Measurements from ENCODE around the gene THAP4.

The THAP4 gene

DNA sequence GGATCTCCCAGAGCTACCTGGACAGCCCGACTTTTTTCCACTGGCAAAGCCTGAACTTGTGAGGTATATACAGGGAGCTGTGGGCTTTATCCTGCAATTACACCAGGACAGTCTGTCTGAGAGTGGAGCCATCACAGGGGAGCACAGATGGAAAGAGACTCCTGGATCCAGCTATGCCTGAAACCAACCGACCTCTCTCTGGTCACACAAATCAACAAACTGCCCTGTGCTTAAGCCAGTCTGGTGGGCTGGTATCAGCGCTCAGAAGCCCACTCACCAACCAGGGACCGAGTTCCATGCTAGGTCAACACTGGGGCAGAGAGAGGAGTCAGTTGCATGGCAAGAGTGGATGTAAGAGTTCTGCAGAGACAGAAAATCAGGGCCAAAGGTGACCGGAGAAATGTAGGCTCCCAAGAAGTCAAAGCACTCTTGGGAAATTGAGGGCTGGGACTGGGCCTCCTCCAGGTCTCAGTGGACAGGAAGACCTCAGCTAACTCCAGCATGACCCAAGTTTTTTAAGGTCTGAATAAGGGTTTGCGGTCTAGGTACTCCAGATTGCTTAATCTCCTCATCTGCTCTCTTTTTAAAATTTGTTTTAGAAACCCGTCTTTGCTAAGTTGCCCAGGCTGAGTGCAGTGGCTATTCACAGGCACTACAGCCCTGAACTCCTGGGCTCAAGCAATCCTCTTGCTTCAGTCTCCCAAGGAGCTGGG, 82.2 kb downstream of the THAP4 start:
- no peak overlapping the region for H3K27ac Mint-ChIP-seq
- no peak overlapping the region for H3K4me3 Mint-ChIP-seq
- H3K4me1 Mint-ChIP-seq (ENCODE audit: low read depth) = peaks cover 9% of the 10 kb centered on the region
- no peaks in the 10 kb centered on the region for H3K36me3 Mint-ChIP-seq (ENCODE audit: low read depth)
- no peaks in the 10 kb centered on the region for H3K9me3 Mint-ChIP-seq
- H3K27me3 Mint-ChIP-seq (ENCODE audit: low read depth) = peaks cover 36% of the 10 kb centered on the region

DNA sequence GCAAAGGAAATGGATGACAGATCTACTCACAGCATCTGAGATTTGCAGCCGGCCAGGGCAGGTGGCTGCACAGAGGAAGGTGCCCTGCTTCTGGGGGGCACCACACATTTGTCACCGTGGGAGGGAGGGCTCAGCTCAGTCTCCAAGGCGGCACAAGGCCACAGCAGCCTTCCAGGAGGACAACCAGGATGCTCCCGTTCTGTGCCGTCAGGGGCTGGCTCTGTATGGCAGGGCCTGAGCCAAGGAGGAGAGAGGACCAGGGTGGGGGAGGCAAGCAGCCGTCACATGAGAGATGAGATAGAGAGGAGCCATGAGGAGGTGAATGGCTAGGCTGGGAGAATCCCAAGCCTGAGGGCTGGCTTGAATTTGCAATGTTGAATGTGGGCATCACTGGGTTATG, 83.0 kb downstream of the THAP4 start:
- H3K36me3 Mint-ChIP-seq (ENCODE audit: low read depth) = no peaks in the 10 kb centered on the region
- no peak overlapping the region for H3K4me3 Mint-ChIP-seq
- peaks cover 9% of the 10 kb centered on the region for H3K4me1 Mint-ChIP-seq (ENCODE audit: low read depth)
- no peaks in the 10 kb centered on the region for H3K9me3 Mint-ChIP-seq
- peaks cover 39% of the 10 kb centered on the region for H3K27me3 Mint-ChIP-seq (ENCODE audit: low read depth)
- no peak overlapping the region for H3K27ac Mint-ChIP-seq

DNA sequence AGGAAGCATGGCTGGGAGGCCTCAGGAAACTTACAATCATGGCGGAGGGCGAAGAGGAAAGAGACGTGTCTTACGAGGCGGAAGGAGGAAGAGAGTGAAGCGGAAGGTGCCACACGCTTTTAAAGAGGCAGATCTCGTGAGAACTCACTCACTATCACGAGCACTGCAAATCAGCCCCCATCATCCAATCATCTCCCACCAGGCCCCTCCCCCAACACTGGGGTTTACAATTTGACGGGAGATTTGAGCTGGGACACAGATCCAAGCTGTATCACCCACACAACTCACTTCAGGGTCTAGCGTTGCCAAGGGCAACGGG, 83.5 kb downstream of the THAP4 start:
- Mint-ChIP-seq H3K27ac (no peak overlapping the region), H3K27me3 (ENCODE audit: low read depth) (peaks cover 38% of the 10 kb centered on the region), H3K4me3 (no peak overlapping the region), H3K4me1 (ENCODE audit: low read depth) (peaks cover 9% of the 10 kb centered on the region), H3K9me3 (no peaks in the 10 kb centered on the region), H3K36me3 (ENCODE audit: low read depth) (no peaks in the 10 kb centered on the region)

DNA sequence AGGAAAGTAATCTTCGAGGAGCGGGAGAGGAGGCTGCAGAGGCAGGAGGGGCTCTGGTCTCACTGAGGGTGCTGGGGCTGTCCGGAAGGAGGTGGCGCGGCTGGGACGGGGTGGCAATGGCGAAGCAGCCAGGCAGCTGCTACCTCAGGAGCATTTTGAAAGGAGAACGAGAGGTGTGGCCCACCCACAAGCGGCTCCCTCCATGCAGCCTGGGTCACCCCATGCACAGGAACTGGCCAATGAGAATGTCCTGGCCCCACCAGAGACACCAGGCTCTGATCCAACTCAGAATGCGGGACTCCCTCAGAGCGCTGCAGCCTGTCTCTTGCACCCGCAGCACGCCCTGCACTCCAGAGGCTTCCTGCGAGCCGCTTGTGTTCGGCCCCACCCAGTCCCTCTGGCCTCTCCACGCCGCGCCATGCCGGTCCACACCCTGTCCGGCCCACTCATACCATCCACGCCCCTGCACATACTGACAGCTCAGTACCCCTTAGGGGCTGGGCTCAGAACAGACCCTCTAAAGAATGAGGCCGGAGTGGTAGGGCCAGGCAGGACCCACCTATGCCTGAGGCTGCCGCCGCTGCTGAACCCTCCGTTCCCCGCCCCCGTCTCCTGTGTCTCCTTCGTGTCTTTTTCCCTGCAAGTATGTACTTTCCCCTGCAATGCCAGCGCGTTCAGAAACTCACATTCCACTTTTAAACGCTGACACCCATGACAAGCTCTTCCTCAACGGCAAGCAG, 84.8 kb downstream of the THAP4 start:
- Mint-ChIP-seq H3K36me3 (ENCODE audit: low read depth) (no peaks in the 10 kb centered on the region), H3K4me3 (no peak overlapping the region), H3K4me1 (ENCODE audit: low read depth) (peaks cover 6% of the 10 kb centered on the region), H3K27ac (no peak overlapping the region), H3K9me3 (no peaks in the 10 kb centered on the region), H3K27me3 (ENCODE audit: low read depth) (peaks cover 25% of the 10 kb centered on the region)

DNA sequence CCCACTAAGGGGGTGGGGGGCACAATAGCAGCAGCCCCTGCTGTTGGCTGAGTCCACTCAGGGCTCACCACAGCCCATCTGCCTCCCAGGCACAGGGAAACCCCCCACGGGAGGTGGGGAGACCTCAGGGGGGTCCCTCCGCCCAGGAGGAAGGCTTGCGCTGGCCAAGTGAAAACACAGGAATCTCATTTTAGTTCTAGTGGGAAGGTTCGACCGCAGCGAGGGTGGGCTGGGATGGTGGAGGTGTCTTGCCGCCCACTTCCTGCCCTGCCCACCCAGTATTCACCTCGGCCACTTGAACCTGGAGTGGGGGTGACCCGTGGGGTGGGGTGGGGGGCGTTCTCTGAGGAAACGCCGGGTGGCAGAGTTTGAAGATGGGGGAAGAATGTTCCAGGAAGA, 85.4 kb downstream of the THAP4 start:
- peaks cover 19% of the 10 kb centered on the region for H3K27me3 Mint-ChIP-seq (ENCODE audit: low read depth)
- H3K9me3 Mint-ChIP-seq = no peaks in the 10 kb centered on the region
- no peaks in the 10 kb centered on the region for H3K36me3 Mint-ChIP-seq (ENCODE audit: low read depth)
- no peak overlapping the region for H3K27ac Mint-ChIP-seq
- peaks cover 6% of the 10 kb centered on the region for H3K4me1 Mint-ChIP-seq (ENCODE audit: low read depth)
- H3K4me3 Mint-ChIP-seq = no peak overlapping the region

DNA sequence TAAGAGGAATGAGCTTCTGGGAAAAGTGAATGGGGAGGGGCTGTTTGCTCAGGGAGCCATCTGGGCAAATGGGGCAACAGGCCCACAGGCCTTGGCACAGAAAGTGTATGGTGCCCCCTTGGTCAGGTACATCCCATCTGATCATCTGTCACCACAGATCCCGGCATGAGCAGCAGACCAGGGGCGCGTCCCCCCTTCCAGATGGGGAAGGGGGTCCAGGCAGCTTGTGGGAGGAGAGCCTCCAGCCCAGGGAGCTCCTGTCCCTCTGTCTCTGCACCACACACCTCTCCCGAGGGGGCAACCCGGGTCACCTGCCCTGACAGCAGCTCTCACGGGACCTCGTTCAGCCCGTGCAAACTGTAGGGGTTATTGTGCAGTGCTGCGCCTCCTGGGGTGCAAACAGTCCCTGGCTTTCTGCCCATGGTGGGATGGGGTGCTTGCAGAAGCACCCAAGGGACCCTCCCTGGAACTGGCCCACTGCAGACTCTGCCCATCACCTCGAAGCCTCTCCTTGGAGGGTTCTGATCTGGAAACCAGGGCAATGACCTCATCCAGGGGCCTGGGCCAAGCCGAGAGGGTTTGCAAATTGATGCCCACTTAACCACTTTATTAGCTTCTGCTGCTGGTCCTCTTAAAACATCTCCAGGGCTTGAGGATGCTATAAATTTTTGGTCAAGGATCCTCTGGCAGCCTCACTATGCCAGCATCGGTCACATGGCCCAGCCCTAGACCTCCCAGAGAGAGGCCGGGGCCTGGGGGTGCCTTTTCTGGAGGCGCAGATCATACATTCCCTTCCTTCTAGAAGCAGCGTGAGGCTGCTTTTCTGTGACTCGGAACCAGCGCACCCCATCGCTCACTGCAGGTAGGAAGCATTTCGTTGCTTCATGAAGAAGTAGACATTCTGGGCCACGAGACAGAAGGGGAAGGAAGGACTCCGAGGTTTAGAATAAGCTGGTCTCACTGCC, 86.1 kb downstream of the THAP4 start:
- no peak overlapping the region for H3K27ac Mint-ChIP-seq
- H3K4me3 Mint-ChIP-seq = no peak overlapping the region
- peaks cover 4% of the 10 kb centered on the region for H3K4me1 Mint-ChIP-seq (ENCODE audit: low read depth)
- H3K9me3 Mint-ChIP-seq = no peaks in the 10 kb centered on the region
- H3K36me3 Mint-ChIP-seq (ENCODE audit: low read depth) = no peaks in the 10 kb centered on the region
- peaks cover 14% of the 10 kb centered on the region for H3K27me3 Mint-ChIP-seq (ENCODE audit: low read depth)

DNA sequence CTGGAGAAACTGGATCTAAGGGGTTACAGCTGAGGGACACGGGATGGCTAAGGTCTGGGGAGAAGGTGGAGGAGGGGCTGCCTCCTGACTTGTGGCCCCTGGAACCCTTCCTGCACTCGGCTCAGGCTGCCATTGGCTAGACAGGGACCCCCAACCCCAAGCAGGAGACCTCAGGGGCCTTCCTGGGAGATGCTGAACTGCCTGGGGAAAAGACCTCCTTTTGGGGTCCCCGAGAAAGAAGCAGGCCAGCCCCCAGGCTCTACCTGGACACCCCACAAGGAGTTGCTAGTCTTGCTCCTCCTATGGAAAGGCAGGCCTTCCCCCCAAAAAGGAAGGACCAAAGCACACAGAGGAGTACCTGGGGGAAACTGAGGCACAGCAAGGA, 88.5 kb downstream of the THAP4 start:
- Mint-ChIP-seq H3K27me3 (ENCODE audit: low read depth) (peaks cover 10% of the 10 kb centered on the region), H3K4me3 (no peak overlapping the region), H3K27ac (no peak overlapping the region), H3K9me3 (no peaks in the 10 kb centered on the region), H3K4me1 (ENCODE audit: low read depth) (no peaks in the 10 kb centered on the region), H3K36me3 (ENCODE audit: low read depth) (no peaks in the 10 kb centered on the region)

DNA sequence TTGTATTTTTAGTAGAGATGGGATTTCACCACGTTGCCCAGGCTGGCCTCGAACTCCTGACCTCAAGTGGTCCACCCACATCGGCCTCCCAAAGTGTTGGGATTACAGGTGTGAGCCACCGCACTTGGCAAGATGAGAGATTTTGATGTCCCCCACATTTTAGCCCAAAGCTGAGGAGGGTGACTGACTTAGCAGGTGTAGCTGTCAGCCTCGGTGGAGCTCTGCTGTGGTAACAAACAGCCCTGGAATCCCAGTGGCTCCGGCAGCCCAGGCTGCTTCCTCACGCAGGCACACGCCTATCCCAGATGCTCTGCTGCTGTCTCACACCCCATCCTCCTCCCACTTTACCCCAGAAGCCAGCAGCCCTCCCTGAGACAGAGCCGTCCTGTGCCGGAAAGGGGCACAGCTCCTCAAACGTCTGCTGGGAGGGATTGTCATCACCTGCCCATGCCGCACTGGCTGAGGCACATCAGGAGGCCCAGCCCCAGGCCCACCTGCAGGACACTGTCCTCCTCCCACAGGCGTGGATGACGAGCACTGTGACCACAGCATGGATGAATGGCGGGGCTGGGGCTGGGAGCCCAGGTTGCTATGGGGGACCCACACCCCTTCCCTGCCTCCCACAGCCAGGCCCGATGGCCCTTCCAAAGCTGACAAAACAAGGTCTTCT, 89.0 kb downstream of the THAP4 start:
- H3K4me1 Mint-ChIP-seq (ENCODE audit: low read depth) = no peaks in the 10 kb centered on the region
- H3K4me3 Mint-ChIP-seq = no peak overlapping the region
- H3K27ac Mint-ChIP-seq = no peak overlapping the region
- H3K9me3 Mint-ChIP-seq = no peaks in the 10 kb centered on the region
- H3K36me3 Mint-ChIP-seq (ENCODE audit: low read depth) = no peaks in the 10 kb centered on the region
- peaks cover 15% of the 10 kb centered on the region for H3K27me3 Mint-ChIP-seq (ENCODE audit: low read depth)

DNA sequence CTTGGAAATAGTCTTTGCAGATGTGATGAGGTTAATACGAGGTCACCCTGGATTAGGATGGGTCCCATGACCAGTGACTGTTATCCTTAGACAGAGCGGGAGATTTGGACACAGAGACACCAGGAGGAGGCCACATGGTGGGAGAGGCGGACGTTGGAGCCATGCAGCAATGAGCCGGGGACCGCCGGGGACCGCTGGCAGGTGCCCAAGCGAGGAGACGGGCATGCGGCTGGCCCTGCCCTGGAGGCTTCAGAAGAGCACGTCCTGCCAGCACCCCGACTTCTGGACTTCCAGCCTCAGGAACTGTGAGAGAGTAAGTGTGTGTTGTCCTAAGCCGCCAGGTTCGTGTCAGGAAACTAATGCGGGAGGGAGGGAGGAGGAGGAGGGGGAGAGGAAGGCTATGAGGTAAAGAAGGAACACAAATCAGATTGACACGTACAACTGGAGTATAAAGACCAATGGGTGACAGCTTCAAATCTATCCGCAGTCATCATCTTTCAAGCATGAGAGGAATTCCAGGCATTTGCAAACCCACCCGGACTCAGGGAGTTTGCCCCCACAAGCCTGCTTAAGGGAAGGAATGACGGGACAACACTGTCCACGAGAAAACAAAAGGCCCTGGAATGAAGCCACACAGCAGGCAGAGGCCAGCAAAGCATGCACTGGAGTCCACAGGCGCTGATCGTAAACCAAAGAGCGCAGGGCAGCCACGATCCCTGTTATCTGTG, 90.0 kb downstream of the THAP4 start:
- Mint-ChIP-seq H3K4me1 (ENCODE audit: low read depth) (no peaks in the 10 kb centered on the region), H3K4me3 (no peak overlapping the region), H3K27me3 (ENCODE audit: low read depth) (peaks cover 24% of the 10 kb centered on the region), H3K9me3 (no peaks in the 10 kb centered on the region), H3K27ac (no peak overlapping the region), H3K36me3 (ENCODE audit: low read depth) (no peaks in the 10 kb centered on the region)

DNA sequence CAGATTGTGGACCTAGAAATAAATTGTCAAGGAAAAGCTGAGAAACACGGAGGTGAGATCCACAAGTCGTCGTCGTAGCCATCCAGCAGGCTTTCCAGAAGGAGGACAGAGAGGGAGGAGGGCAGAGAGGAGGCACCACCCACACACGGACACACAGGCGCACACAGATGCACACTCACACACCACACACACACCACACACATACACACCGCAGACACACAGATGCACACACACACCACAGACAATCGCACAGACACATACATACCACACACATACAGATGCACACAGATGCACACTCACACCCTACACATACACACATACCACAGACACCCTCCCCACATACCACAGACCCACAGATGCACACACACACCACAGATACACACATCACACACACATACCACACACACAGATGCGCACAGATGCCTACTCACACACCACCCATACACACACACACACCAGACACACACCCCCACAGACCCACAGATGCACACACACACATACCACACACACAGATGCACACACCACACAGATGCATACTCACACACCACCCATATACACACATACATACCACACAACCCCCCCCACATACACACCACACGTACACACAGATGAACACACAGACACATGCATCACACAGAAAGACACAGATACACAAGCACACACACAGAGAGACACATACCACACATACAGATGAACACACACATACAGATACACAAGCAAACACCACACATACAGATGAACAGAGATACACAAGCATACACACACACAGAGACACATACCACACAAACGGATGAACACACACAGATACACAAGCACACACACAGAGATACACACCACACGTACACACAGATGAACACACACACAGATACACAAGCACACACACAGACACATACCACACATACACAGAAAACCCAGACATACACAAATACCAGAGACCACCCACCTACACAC, 91.2 kb downstream of the THAP4 start:
- Mint-ChIP-seq H3K4me3 (no peak overlapping the region), H3K27ac (no peak overlapping the region), H3K27me3 (ENCODE audit: low read depth) (peaks cover 20% of the 10 kb centered on the region), H3K4me1 (ENCODE audit: low read depth) (no peaks in the 10 kb centered on the region), H3K9me3 (no peaks in the 10 kb centered on the region), H3K36me3 (ENCODE audit: low read depth) (no peaks in the 10 kb centered on the region)

DNA sequence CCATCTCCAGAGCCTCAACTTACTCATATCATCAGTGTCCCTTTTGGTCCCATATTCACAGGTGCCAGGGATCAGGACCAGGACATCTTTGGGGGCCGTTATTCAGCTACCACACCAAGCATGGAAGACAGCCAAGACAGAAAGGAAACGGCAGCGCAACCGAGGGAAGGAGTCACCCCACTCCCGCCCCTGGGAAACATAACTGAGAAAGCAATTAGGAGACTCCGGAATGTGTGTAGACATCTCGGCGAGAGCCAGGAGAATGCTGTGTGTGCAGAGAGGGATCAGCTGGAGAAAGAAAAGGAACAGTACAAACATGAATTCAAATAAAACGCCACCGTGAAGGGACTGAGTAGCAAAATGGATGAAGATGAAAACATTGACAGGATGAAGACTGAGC, 91.9 kb downstream of the THAP4 start:
- H3K27ac Mint-ChIP-seq = no peak overlapping the region
- no peaks in the 10 kb centered on the region for H3K9me3 Mint-ChIP-seq
- peaks cover 27% of the 10 kb centered on the region for H3K27me3 Mint-ChIP-seq (ENCODE audit: low read depth)
- H3K4me1 Mint-ChIP-seq (ENCODE audit: low read depth) = peaks cover 2% of the 10 kb centered on the region
- H3K36me3 Mint-ChIP-seq (ENCODE audit: low read depth) = no peaks in the 10 kb centered on the region
- H3K4me3 Mint-ChIP-seq = no peak overlapping the region

DNA sequence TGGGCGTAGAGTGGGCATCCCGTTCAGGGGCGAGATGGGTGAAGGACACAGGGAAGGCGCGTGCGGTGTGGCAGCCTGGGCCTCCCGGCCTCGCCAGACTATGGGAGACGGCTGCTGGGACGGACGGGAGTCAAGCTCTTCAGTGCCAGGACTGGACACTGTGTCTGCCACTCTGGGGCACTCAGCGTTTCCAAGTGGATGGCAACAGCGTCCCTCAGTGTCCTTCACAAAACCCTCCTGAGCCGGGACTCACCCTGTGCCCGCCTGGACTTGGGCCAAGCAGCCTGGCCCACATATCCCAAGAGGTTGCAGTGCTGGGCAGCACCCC, 94.7 kb downstream of the THAP4 start:
- Mint-ChIP-seq H3K4me3 (no peak overlapping the region), H3K27ac (no peak overlapping the region), H3K27me3 (ENCODE audit: low read depth) (peaks cover 32% of the 10 kb centered on the region), H3K9me3 (no peaks in the 10 kb centered on the region), H3K4me1 (ENCODE audit: low read depth) (peaks cover 2% of the 10 kb centered on the region), H3K36me3 (ENCODE audit: low read depth) (no peaks in the 10 kb centered on the region)

DNA sequence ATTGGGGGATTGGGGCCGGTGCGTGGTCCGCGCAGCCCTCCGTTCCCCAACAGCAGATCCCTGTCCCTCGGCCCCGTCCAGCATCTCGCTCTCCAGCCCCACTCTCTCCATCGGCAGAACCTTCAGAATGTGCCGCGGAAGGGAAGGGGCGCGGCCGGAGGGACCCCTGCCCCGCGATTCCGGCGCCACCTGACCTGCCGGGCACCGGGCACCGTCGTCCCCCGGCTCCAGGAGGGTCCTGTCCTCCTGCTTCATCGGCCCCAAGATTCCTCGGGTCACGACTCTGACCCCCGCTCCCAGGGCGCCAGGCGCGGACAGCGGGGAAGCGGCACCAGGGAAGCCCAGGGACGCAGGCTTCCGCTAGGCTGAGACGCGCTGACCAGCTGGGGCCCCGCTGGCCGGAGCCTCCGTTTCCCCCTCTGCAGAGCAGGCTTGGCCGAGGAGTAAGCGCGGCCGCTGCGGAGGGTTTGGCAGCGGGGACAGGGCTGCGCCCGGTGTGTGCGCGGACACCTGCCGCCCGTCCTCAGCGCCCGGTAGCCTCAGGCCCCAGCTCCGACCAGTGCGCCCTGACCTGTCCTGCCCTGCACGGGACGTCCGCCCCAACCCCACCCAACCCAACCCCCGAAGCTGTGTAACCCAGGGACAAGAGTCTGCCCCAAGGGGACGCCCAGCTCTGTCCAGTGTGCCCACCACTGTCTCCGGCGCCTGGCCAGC, 95.2 kb downstream of the THAP4 start:
- peaks cover 32% of the 10 kb centered on the region for H3K27me3 Mint-ChIP-seq (ENCODE audit: low read depth)
- H3K36me3 Mint-ChIP-seq (ENCODE audit: low read depth) = no peaks in the 10 kb centered on the region
- no peak overlapping the region for H3K27ac Mint-ChIP-seq
- no peaks in the 10 kb centered on the region for H3K9me3 Mint-ChIP-seq
- peaks cover 2% of the 10 kb centered on the region for H3K4me1 Mint-ChIP-seq (ENCODE audit: low read depth)
- H3K4me3 Mint-ChIP-seq = no peak overlapping the region
